CD4-positive, alpha-beta T cell treated with Interleukin-4 for 1 hour (primary cell): ENCODE data around the gene TRAK2.
"Not testable (repeated sequence)": the region's sequence is repeated elsewhere in the genome, so short reads cannot be mapped to it uniquely, and the experiment has no call there.

Source experiments
- DNase-seq, 2 donors: peaks; one replicate each; pipeline ENCODE4 v3.0.0-alpha.2; 2020 to 2022

TRAK2 gene, protein sequence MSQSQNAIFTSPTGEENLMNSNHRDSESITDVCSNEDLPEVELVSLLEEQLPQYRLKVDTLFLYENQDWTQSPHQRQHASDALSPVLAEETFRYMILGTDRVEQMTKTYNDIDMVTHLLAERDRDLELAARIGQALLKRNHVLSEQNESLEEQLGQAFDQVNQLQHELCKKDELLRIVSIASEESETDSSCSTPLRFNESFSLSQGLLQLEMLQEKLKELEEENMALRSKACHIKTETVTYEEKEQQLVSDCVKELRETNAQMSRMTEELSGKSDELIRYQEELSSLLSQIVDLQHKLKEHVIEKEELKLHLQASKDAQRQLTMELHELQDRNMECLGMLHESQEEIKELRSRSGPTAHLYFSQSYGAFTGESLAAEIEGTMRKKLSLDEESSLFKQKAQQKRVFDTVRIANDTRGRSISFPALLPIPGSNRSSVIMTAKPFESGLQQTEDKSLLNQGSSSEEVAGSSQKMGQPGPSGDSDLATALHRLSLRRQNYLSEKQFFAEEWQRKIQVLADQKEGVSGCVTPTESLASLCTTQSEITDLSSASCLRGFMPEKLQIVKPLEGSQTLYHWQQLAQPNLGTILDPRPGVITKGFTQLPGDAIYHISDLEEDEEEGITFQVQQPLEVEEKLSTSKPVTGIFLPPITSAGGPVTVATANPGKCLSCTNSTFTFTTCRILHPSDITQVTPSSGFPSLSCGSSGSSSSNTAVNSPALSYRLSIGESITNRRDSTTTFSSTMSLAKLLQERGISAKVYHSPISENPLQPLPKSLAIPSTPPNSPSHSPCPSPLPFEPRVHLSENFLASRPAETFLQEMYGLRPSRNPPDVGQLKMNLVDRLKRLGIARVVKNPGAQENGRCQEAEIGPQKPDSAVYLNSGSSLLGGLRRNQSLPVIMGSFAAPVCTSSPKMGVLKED

DNA sequence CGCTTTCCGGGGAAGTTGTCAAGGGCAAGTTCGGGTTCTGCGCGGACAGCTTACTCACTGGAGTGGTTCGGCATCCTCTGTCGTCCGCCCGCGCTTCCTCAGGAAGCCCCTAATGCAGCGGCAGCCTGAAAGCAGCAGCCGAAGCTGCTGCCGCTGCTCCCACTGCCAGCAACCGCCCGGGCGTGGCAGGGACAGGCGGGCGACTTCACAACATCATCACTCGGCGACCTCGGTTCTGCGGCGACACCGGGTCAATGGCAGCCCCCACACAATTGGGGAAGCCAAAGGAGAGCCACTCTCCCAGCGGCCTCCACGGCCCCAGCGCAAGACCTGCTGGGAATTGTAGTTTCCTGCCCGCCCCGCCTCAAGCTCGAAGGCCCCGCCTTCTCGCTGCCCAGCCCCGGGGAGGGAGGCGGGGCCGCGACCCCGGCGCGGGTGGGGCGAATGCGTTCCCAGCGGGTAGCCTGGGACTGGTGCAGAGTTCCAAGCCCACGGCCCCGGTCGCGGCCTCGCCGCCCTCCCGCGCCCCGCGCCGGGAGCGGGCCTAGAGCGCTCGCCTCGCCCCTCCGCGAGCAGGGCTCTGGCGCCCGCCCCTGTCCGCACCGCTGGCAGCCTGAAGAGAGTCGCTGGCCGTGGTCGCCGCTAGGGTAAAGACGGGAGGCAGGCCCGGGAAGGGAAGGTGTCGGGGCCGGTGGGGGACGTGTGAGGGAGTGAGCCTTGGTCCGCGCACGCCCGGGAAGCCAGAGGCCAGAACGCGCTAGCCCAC lies at the start of gene TRAK2, which contains the start of gene STRADB:
TRAK2 (minus strand) TSS at position 167 of the 766 bp plus-strand sequence. CDS start 30,951 bp downstream, outside the sequence.
STRADB (plus strand) TSS at position 449 of the 766 bp plus-strand sequence. CDS start 3,101 bp downstream, outside the sequence.
- peak; percentile 97 for DNase-seq

DNA sequence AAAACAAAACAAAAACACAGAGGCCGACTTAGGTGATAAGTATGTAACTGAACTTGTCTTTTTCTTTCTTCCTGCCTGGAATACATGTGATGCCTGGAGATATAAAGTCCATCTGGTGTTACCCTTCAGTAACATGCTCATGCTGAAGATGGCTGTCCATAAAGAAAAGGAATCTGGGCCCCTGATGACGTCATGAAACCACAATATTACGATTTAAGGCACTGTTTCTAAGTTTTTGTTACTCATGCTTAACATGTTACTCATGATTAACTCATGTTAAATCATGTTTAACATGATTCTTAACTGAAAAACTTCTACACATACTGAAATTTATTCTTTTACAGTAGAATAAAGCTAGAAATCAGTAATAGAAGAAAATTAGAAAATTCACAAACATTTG lies 49.3 kb upstream of the TRAK2 start:
- DNase-seq = no peak

DNA sequence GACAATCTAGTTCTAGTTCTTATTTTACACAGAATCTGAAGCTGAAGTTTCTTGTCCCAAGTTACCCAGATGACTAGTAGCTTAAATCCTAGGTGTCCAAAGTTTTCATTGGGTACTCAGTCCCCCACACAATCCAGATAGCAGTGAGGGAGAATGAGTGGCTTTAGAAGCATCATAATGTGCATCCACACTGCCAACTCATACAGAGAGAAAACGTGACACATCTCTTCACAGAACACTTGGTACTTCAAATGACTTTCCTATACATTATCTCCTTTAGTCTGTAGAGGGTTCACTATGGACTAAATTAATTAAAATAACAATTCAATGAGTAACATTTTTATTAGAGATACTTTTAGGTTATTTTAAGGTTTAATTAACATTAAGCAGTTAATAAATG lies 45.5 kb upstream of the TRAK2 start:
- DNase-seq = no peak

DNA sequence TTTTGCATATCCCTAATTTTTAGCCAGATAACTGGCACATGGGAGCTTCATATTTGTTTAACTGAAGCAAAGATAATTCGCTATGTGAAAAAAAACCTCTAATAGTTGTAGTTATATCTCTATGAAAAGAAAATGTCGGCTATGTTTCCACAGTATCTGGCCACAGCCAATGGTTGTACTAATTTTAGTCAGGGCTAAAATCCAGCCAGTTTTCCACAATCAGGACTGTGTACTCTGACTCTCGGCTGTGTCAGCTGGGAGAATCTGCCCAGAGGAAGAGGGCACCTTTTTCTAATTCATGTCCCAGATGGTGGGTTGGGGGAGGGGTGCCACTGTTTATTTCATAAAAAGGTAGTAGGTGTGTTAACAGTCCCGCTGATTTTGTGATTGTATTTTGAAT lies 39.0 kb upstream of the TRAK2 start:
- no peak for DNase-seq

DNA sequence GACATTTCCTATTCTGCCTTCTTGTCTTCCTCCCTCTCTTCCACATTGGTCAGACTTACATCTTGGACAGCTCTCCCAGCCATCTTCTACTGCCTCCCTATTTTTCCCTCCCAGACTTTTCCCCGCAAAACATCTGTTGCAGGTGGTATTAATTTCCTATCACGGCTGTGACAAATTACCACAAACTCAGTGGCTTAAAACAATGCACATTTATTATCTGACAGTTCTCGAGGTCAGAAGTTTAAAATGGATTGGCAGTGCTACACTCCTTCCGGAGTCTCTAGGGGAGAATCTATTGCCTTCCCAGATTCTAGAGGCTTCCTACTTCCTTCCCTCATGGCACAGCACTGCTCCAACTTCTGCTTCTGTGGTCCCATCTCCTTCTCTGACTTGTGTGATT lies 33.5 kb upstream of the TRAK2 start:
- DNase-seq = no peak

DNA sequence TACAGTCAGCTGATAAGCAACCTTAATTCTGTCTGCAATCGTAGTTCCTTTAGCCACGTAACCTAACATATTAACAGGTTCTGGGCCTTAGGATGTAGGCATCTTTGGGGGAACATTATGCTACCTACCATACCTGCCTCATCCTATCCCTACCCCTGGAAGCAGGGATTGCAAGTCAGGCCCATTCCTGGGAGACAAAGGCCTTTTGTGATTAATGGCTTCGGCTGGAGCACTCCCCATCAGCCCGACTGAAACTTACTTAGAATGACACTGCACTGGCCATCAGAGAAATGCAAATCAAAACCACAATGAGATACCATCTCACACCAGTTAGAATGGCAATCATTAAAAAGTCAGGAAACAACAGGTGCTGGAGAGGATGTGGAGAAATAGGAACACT lies 32.5 kb upstream of the TRAK2 start:
- not testable (repeated sequence) for DNase-seq

DNA sequence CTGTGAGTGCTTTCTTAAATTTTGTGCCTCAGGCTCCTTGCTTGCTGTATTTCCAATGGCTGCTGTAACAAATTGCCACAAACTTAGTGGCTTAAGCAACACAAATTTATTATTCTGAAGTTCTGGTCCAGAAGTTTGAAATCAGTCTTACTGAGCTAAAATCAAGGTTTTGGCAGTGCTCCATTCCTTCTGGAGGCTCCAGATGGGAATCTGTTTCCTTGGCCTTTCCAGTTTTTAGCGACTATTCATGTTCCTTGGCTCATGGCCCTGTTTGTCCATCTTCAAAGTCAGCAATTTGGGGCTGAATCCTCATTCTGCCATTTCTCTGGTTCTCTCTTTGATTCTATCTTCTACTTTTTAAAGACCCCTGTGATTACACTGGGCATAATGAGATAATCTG lies 32.1 kb upstream of the TRAK2 start:
- DNase-seq = no peak

DNA sequence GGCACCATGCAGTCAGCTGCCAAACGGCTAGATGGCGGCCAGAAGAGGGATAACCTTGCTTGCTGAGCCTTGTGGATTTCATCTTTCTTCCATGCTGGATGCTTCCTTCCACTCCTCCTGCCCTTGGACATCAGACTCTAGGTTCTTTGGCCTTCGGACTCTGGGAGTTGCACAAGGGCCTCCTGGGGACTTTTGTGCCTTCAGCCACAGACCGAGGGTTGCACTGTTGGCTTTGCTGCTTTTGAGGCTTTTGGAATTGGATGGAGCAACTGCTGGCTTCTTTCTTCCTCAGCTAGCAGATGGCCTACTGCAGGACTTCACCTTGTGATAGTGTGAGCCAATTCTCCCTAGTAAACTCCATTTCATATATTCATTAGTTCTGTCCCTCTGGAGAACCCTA lies 31.3 kb upstream of the TRAK2 start:
- no peak for DNase-seq

DNA sequence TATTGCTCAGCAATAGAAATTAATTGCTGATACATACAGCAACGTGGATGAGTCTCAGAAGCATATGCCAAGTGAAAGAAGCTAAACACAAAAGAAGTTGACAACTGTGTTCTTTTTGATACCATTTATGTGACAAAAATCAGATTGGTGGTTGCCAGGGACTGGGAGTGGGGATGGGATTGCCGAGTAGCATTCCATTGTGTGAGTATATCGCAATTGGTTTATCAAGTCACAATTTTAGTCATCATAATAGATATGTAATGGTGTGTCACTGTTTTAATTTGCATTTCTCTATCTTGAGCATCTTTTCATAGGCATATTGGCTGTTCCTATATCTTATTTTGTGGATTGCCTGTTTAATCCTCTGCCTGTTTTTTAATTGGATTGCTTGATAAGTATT lies 21.2 kb upstream of the TRAK2 start:
- DNase-seq = no peak

DNA sequence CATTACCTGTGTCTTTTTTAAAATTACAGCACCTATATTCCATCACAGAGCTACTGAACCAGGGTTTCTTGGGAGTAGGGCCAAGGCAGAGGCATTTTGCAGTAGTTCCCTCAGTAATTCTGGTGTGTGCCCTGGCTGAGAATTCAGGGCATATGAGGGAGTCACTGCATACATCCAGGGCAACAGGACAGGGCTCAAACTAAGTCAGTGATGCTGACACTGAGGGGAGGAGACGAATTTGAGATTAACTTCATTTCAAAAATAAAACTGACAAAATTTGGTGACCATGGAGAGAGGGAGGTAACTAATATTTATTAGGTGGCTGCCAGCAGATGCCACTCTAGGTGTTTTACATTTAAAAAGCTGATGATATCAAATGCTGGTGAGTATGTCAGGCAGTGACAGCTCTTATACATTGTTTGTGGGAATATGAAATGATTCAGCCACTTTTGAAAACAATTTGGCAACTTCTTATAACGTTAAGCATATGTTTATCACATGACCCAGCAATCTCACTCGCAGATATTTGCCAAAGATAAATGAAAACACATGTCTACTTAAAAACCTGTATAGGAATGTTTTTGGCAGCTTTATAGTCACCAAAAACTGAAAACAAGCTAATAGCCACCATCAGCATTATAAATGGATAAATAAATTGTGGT lies 20.6 kb upstream of the TRAK2 start:
- DNase-seq = no peak

DNA sequence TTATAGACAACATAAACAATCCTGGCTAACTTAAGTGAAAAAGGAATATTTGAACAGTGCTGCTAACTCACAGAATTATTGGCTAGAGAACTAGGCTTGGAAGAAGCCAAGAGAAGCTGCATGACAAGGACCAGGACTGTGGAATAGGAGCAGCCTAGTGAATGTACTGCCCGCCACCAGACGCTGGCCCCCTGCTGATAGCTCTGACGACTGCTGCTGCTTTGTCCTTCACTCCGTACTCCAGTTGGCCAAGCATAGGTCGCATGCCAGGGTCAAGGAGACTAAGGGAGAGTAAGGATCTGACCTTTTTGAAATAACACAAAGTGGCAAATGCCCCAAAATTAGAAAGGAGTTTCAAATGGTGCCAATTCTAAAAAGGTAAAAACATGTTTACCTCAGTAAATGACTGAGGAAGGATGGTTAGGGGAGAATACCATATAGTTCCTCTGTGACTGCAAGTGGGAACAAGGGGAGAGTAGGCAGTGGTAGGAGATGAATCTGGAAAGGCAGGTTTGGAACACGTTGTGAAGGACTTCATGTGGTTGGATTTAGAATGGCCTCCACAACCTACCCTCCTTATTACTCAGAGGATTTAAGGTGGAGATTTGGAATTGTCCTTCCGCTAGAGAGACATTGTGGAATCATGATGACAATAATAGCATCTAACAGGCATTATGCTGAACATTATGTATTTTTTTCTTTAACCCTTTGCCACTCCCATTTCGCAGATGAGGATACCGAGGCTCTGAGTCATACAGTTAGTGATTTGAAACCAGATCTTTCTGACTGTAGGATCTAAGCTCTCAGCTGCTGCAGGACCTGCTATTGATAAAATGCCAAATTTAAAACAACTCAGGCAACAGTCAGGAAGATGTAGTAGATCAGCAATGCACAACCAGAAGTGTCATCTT lies 19.8 kb upstream of the TRAK2 start:
- DNase-seq = no peak

DNA sequence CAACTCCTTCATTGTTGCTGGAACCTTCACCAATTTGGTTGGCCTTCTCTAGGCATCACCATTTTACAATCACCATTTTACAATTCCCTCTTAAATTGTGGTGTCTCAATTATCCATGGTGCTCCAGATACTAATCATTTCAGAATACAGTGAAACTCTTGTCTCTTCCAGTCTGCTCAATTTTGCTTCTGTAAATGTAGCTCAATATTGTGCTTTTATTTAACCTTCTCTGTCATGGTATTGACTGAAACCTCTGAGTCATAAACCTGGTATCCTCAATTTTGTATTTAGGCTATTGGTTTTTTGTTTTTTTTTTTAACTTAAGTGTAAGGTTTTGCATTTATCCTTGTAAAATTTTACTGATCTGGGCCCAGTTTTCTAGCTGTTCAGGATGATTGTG lies 16.4 kb upstream of the TRAK2 start:
- DNase-seq = no peak

DNA sequence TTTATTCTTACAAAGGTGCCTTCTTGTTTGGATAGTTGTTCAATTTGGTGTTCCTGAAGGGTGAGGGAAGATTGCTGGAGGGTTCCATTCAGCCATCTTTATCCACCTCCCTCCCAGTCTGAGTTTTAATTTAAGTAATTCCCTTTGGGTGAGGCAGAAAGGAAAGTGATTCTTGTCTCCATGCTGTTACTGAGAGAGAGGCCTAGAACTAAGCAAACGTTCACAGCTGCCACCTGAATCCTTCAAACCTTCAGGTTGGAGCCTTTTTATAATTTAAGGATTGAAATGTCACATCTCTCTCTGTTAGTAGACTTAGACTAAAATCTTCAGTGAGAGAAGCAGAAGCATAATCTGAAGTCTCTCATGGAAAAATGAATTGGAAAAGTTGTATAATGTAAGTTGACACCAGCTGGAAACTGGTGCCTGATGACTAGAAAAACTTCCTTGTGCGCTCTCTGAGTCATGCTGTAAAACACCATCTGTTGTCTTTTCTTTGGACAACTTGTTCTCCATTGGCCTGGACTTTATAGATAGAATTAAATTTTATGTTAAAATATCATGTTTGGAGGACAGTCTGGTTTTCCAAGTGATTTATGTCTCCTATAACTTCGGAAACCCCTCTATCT lies 14.9 kb upstream of the TRAK2 start:
- DNase-seq = no peak

DNA sequence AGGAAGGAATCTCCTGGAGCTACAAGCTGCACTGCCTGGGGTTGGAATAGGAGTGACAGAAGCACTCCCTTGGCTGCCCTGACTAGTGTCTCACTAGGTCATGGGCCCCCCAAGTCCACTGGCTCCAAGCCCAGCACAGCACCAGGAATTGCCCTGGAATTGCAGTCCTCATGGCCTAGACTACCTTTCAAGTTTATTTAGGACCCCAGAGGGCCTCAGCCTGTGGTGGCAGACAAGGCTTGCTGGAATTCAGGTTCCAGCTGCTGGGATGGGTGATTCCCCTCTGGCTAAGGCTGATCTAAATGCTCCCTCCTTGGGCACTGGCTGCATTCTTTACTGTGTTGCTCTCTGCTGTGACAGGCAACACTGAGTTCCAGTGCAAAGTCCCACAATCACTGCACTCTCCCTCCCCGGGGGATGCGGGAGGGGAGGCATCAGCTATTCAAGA lies 14.3 kb upstream of the TRAK2 start:
- no peak for DNase-seq

DNA sequence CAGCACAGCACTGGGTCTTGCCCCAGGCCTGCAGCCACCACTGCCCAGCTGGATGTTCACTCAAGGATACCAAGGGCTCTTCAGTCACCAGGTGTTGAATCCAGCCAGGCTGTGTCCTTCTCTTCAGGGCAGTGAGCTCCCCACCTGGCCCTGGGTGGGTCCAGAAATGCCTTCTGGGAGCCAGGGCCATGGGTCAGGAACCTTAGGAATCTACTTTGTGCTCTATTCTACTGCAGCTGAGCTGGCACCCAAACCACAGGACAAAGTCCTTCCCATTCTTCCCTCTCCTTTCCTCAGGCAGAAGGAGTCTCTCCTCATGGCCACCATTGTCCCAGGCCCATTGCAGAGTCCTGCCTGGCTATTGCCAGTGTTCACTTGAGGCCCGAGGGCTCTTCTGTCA lies 13.3 kb upstream of the TRAK2 start:
- DNase-seq = no peak

DNA sequence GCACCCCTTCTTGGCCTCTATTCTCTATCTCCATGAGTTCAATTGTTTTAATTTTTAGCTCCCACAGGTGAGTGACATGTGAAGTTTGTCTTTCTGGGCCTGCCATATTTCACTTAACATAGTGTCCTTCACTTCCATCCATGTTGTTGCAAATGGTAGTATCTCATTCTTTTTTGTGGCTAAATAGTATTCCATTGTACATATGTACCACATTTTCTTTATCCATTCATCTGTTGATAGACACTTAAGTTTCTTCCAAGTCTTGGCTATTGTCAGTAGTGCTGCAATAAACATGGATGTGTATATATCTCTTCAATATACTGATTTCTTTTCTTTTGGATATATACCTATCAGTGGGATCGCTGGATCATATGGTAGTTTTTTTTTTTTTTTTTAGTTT lies 9.3 kb upstream of the TRAK2 start:
- DNase-seq = no peak

DNA sequence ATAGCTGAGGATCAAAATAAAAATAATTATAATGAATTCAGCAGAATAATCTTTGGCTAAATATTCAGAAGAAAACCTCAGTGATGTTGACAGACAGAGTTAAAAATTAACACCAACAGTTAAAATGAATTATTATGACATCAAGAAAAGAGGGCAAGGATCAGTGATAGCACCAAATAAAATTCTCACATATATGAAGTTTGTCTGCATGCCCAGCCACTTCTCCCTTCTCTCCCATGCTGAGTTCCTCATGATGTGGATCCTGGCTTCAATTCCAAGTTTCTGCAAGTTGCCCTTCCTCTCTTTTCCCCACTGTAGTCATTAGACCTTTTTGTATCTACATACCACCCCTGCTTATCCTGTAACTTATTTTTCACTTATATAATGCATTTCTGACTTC lies 7.1 kb upstream of the TRAK2 start:
- DNase-seq = no peak

DNA sequence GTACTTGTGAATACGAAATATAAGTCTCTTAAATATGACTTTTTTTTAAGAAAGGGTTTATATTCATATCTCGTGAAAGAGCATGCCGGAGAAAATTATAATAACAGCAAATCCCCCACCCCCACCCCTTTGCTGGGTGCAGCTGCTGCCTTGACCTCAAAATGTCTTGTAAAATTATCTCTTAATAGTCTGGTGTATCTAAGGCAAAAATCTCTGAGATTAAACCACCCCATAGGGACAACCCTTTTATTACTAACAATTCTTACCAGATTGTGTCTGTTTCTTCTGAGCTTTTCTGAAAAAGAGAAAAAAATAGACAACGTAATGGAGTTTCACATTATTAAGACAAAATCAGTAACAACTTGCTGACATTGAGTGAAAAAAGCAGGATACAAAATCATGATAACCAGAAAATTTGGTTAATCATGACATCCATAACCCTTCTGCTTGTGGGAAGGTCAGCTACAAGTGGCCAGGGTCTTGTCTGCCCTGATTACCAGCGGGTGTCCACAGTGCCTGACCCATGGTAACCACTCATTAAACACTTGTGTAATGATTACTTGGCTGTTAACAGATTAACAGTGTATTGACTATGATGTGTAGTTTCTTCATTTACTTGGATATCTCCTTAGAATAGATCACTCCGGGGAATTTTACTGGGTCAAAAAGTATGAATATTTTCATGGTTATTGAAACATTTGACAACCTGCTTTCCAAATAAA lies 1.8 kb upstream of the TRAK2 start:
- DNase-seq = no peak

DNA sequence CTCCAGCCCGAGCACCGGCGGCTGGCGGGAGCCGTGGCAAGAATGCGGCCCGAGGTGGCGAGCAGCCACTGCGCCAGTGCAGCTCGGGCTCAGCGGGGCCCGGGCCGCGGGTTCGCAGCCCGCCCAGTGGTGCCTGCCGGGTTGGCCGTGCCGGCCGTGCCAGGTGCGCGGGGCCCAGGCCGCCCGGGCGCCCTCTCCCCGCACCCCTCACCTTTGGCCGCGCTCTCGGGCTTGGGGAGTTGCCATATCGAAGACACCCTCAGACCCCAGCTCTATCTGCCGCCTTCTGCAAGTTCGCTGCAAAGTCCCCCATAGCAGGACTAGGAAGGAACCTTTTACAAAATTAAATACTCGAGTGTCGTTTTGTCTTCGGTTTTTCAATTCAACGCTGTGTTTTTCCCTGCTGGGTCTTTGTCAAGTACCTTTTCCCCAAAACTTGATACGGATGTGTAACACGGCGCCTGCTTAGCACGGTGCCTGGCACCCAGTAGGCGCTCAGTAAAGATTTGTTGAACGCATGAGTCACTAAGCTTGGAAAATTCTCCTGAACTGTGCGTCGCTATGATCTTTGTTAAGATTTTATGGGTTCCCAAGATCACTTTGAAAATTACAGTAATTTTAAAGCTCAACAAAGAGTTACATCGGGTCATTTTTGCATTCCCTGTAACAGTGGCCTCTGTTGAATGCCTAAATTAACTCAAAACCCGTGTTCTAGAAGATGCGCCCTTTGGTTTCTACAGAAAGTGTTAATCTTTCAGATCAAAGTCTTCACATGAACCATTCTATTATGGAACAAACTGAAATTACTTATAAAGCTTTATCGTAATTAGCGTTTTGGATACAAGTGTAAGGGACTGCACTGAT lies 1.0 kb upstream of the TRAK2 start:
- no peak for DNase-seq
